Endothelial cell of umbilical vein (primary cell): Measurements from ENCODE around the gene RARRES1. TPM values are rescaled to one million over a fixed set of nuclear protein-coding genes. Genes with fewer than 3 reads are reported as not detected.

ENCODE experiments used
- BruUV-seq: library from RNA; stranded (reverse); fragments of 400-500 nt; replicated peaks from 2 replicates; lab custom pipeline; 2021; lab: Mats Ljungman, UMichigan
- CTCF ChIA-PET: fragments of 300-600, 350-600 bp; sonication (Branson Sonifier 250); formaldehyde crosslinking; loops from one replicate; lab custom pipeline; 2021; ENCODE audit warnings: antibody characterized with exemption, inconsistent platforms; lab: Charles Lee
- POLR2A ChIA-PET: fragments of 300-600, 350-600 bp; sonication (Branson Sonifier 250); formaldehyde crosslinking; loops from one replicate; lab custom pipeline; 2021; ENCODE audit warnings: antibody characterized with exemption, inconsistent platforms; lab: Charles Lee
- DNase-seq: peaks from one replicate; pipeline ENCODE4 v3.0.0-alpha.2; 2011; ENCODE audit warnings: low read depth, low spot score
- FAIRE-seq: peaks from 2 replicates; lab custom pipeline; 2011; peaks lifted over from hg19 to GRCh38; lab: Jason Lieb, UNC
- H2AFZ ChIP-seq: 2 replicates; pipeline ENCODE4 v1.6.0; 2012; ENCODE audit warnings: low read depth, low read length, control low read depth, inconsistent platforms
- H3K27ac ChIP-seq: 2 replicates; pipeline ENCODE4 v1.5.1; 2011; ENCODE audit warnings: low read depth, mild to moderate bottlenecking, control low read depth, low read length, moderate library complexity; ENCODE audit not compliant: insufficient read depth
- H3K27me3 ChIP-seq, 2 experiments: 2 replicates each; pipeline versions ENCODE4 v1.6.0 to v1.6.1; 2011; ENCODE audit warnings: low read length in 2 of 2, mixed read lengths in 1 of 2; ENCODE audit not compliant: control insufficient read depth in 2 of 2, insufficient read depth in 2 of 2
- H3K36me3 ChIP-seq, 2 experiments: 2 replicates in 1 of 2; 3 replicates in 1 of 2; pipeline ENCODE4 v1.5.1; 2011; ENCODE audit warnings: low read length in 2 of 2, mild to moderate bottlenecking in 1 of 2, moderate library complexity in 1 of 2; ENCODE audit not compliant: control insufficient read depth in 2 of 2, insufficient read depth in 2 of 2; ENCODE audit errors: extremely low read depth in 1 of 2
- H3K4me1 ChIP-seq: 3 replicates; pipeline ENCODE4 v1.5.1; 2011; ENCODE audit warnings: mild to moderate bottlenecking, low read length; ENCODE audit not compliant: control insufficient read depth, insufficient read depth; ENCODE audit errors: extremely low read depth
- H3K4me2 ChIP-seq: 2 replicates; pipeline ENCODE4 v1.6.1; 2011; ENCODE audit warnings: low read length, control low read depth, mixed read lengths; ENCODE audit not compliant: insufficient read depth
- H3K4me3 ChIP-seq, 3 experiments: fragments of 200-600 bp in 1 of 3; sonication (generic), shearing (Covaris generic) in 1 of 3; replicated peaks in 1 of 3; 2 replicates each; pipeline ENCODE4 v1.5.1; 2011 to 2016; ENCODE audit warnings: control low read depth in 3 of 3, low read length in 3 of 3, mild to moderate bottlenecking in 2 of 3, inconsistent platforms in 1 of 3, low read depth in 1 of 3, moderate library complexity in 1 of 3; ENCODE audit not compliant: insufficient read depth in 1 of 3
- H3K79me2 ChIP-seq: 2 replicates; pipeline ENCODE4 v1.6.0; 2012; ENCODE audit warnings: low read length, inconsistent platforms; ENCODE audit not compliant: control insufficient read depth, insufficient read depth
- H3K9ac ChIP-seq: replicated peaks from 2 replicates; pipeline ENCODE3; 2011; ENCODE audit warnings: low read length, control low read depth; ENCODE audit not compliant: insufficient read depth; ENCODE audit errors: extremely low read depth
- H3K9me1 ChIP-seq: replicated peaks from 3 replicates; pipeline ENCODE4 v1.6.0; 2011; ENCODE audit warnings: mild to moderate bottlenecking, low read length; ENCODE audit not compliant: control insufficient read depth, insufficient read depth; ENCODE audit errors: extremely low read depth
- H3K9me3 ChIP-seq: replicated peaks from 2 replicates; pipeline ENCODE4 v1.5.1; 2012; ENCODE audit warnings: low read length, inconsistent platforms; ENCODE audit not compliant: control insufficient read depth, insufficient read depth
- H4K20me1 ChIP-seq: replicated peaks from 2 replicates; pipeline ENCODE3; 2011; ENCODE audit warnings: mild to moderate bottlenecking, low read length; ENCODE audit not compliant: control insufficient read depth, insufficient read depth; ENCODE audit errors: extremely low read depth
- CTCF ChIP-seq, 2 donors: IDR thresholded peaks; 1 replicate in 1 of 2; 2 replicates in 1 of 2; pipeline ENCODE4 v1.5.1; 2011; ENCODE audit warnings: low read length in 2 of 2, mild to moderate bottlenecking in 2 of 2, moderate library complexity in 2 of 2, control low read depth in 1 of 2, inconsistent platforms in 1 of 2, low read depth in 1 of 2; ENCODE audit not compliant: insufficient read depth in 1 of 2; ENCODE audit errors: extremely low read depth in 1 of 2
- EZH2 ChIP-seq: IDR thresholded peaks from 2 replicates; pipeline ENCODE4 v1.6.1; 2012; ENCODE audit warnings: borderline replicate concordance, low read depth, mild to moderate bottlenecking, moderate library complexity, low read length, inconsistent platforms; ENCODE audit not compliant: severe bottlenecking
- FOS ChIP-seq: IDR thresholded peaks from 2 replicates; pipeline ENCODE4 v1.6.1; 2011; ENCODE audit warnings: mild to moderate bottlenecking, low read length, moderate library complexity, borderline replicate concordance; ENCODE audit not compliant: insufficient read depth
- GATA2 ChIP-seq: IDR thresholded peaks from 2 replicates; pipeline ENCODE4 v1.7.0; 2011; ENCODE audit warnings: low read depth, mild to moderate bottlenecking, moderate library complexity, mixed read lengths, low read length; ENCODE audit not compliant: insufficient read length, insufficient read depth
- JUN ChIP-seq: IDR thresholded peaks from 2 replicates; pipeline ENCODE4 v1.6.1; 2011; ENCODE audit warnings: borderline replicate concordance, low read depth; ENCODE audit not compliant: insufficient read length, insufficient read depth
- MAX ChIP-seq: IDR thresholded peaks from 2 replicates; pipeline ENCODE4 v1.6.1; 2011; ENCODE audit not compliant: insufficient read depth, insufficient read length
- MYC ChIP-seq: IDR thresholded peaks from one replicate; pipeline ENCODE4 v1.6.1; 2011; ENCODE audit warnings: mild to moderate bottlenecking, low read depth, low read length
- POLR2A ChIP-seq: IDR thresholded peaks from 2 replicates; pipeline ENCODE4 v1.6.1; 2012; ENCODE audit warnings: low read depth, mild to moderate bottlenecking, control low read depth, low read length
- POLR2AphosphoS5 ChIP-seq: IDR thresholded peaks from 2 replicates; pipeline ENCODE4 v1.6.1; 2012; ENCODE audit warnings: low read depth, mild to moderate bottlenecking, control low read depth, low read length, moderate library complexity; ENCODE audit not compliant: insufficient read depth
- dilution Hi-C: fragments of 300-500 bp; cut with MboI; formaldehyde crosslinking; loops from one replicate; pipeline ENCODE4 v1.15.0; 2019; ENCODE audit warnings: low sequenced_read_pairs; ENCODE audit not compliant: extremely low pct_ligation_motif_present
- intact Hi-C: fragments of 100-400 bp; cut with micrococcal nuclease; formaldehyde crosslinking; loops from one replicate; pipeline ENCODE4 v1.10.0; 2022
- polyA plus RNA-seq, 4 experiments: library from polyadenylated mRNA; depleted of rRNA in 3 of 4; stranded (reverse) in 3 of 4; unstranded in 1 of 4; fragments of >200 nt; gene quantifications; 2 replicates each; pipeline versions ENCODE4 v1.2.1 to v1.2.3, GENCODE V29; 2011 to 2012; ENCODE audit warnings: missing spikeins in 1 of 4
- total RNA-seq: library from RNA; stranded (reverse); gene quantifications from 2 replicates; pipeline ENCODE4 v1.2.3, GENCODE V29; 2021

Gene RARRES1
- total and polyA plus RNA-seq, 2 donors (not counting 3 experiments of a cell fraction or from before 2014, with no cell fraction given), result 0.98 to 1.5 TPM

- Histone ChIP-seq H2AFZ (no peak overlapping the region), H3K27ac (no peak overlapping the region), H3K9me3 (no peaks in the 10 kb centered on the region), H3K36me3 (no peaks in the 10 kb centered on the region), H3K27me3 (no peaks in the 10 kb centered on the region), H3K9ac (no peak overlapping the region), H3K4me1 (no peaks in the 10 kb centered on the region), H3K79me2 (no peaks in the 10 kb centered on the region), H3K9me1 (no peaks in the 10 kb centered on the region), H4K20me1 (no peaks in the 10 kb centered on the region), H3K4me2 (no peak overlapping the region), H3K4me3 (no peak overlapping the region)
- POLR2A ChIA-PET, result no interaction called here
- no peak for TF ChIP-seq JUN
- TF ChIP-seq POLR2A, result no peak
- no peak for TF ChIP-seq MYC
- no peak for TF ChIP-seq POLR2AphosphoS5
- DNase-seq (no peak), FAIRE-seq (no peak)
- intact Hi-C loops, result no loop called here
- CTCF ChIA-PET, result no interaction called here
- dilution Hi-C loops, result no loop called here
- no TSS peak for BruUV-seq
Observed at GRCh38 chr3:158781849-158782248, 49.6 kb upstream of the RARRES1 start.

- no peak for TF ChIP-seq FOS
- TF ChIP-seq MAX, result no peak
- no peak for TF ChIP-seq POLR2AphosphoS5
- no peak for TF ChIP-seq JUN
- no peak for TF ChIP-seq GATA2
- TF ChIP-seq POLR2A, result no peak
- no peak for TF ChIP-seq MYC
- TF ChIP-seq CTCF (IDR thresholded peaks at IDR 0.05; ENCODE audit: extremely low read depth in 1 of 2, insufficient read depth in 1 of 2, low read depth in 1 of 2, low read length in 2 of 2), result no peak
- TF ChIP-seq EZH2, result no peak
- Histone ChIP-seq H3K9me1 (no peaks in the 10 kb centered on the region), H4K20me1 (no peaks in the 10 kb centered on the region), H3K4me2 (no peak overlapping the region), H3K4me3 (no peak overlapping the region), H3K9ac (no peak overlapping the region), H3K4me1 (no peaks in the 10 kb centered on the region), H3K27me3 (no peaks in the 10 kb centered on the region), H3K79me2 (no peaks in the 10 kb centered on the region), H2AFZ (no peak overlapping the region), H3K9me3 (no peaks in the 10 kb centered on the region), H3K27ac (no peak overlapping the region), H3K36me3 (no peaks in the 10 kb centered on the region)
- DNase-seq, result no peak
- dilution Hi-C loops (no loop called here), intact Hi-C loops (no loop called here)
- ChIA-PET CTCF (no interaction called here), POLR2A (no interaction called here)
- no TSS peak for BruUV-seq
- FAIRE-seq, result no peak
Observed at GRCh38 chr3:158781191-158781590, 48.9 kb upstream of the RARRES1 start.
